Nephron progenitor cell (in vitro differentiated cells): ENCODE results near the gene PHYHIPL.
"Not testable (repeated sequence)": the region's sequence is repeated elsewhere in the genome, so short reads cannot be mapped to it uniquely, and the experiment has no call there.

Experiments
- DNase-seq: peaks from one replicate; pipeline ENCODE4 v3.0.0; 2021
- H3K27ac Mint-ChIP-seq: 2 replicates; pipeline ENCODE4 v1.8.0; 2021; ENCODE audit warnings: mild to moderate bottlenecking, moderate library complexity, mixed read lengths
- H3K27me3 Mint-ChIP-seq: 2 replicates; pipeline ENCODE4 v1.8.0; 2021; ENCODE audit warnings: mild to moderate bottlenecking, low read depth, mixed read lengths; ENCODE audit not compliant: poor library complexity
- H3K36me3 Mint-ChIP-seq: 2 replicates; pipeline ENCODE4 v1.8.0; 2021; ENCODE audit warnings: low read depth, mixed read lengths
- H3K4me1 Mint-ChIP-seq: 2 replicates; pipeline ENCODE4 v1.8.0; 2021; ENCODE audit warnings: mixed read lengths
- H3K4me3 Mint-ChIP-seq: 2 replicates; pipeline ENCODE4 v1.8.0; 2021; ENCODE audit warnings: mild to moderate bottlenecking, moderate library complexity, mixed read lengths
- H3K9me3 Mint-ChIP-seq: 2 replicates; pipeline ENCODE4 v1.8.0; 2021; ENCODE audit warnings: mild to moderate bottlenecking, moderate library complexity, mixed read lengths
- TF ChIP-seq, protein P1 (sequence below): fragments of 200-600 bp; sonication (generic); IDR thresholded peaks from 2 replicates; pipeline ENCODE4 v1.5.0; 2021; ENCODE audit warnings: antibody characterized with exemption

PHYHIPL gene

DNA sequence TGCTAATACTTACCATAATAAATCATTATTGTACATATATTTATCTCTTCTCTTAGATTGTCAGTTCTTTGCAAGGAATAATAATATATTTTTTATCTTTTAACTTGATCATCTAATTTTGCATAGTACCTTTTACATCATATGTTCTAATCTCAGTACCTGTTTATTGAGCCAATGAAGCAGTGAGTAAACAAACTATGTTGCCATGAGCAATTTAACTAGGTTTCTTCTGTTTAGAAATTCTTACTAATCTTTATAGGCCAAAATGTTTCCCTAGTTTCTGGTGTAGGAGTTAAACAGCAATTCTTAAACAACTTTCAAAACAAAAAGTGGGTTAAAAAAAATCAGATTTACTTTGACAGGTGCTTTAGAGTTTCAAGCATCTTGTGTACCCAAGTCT lies 61.3 kb downstream of the PHYHIPL start:
- TF ChIP-seq, protein P1, sequence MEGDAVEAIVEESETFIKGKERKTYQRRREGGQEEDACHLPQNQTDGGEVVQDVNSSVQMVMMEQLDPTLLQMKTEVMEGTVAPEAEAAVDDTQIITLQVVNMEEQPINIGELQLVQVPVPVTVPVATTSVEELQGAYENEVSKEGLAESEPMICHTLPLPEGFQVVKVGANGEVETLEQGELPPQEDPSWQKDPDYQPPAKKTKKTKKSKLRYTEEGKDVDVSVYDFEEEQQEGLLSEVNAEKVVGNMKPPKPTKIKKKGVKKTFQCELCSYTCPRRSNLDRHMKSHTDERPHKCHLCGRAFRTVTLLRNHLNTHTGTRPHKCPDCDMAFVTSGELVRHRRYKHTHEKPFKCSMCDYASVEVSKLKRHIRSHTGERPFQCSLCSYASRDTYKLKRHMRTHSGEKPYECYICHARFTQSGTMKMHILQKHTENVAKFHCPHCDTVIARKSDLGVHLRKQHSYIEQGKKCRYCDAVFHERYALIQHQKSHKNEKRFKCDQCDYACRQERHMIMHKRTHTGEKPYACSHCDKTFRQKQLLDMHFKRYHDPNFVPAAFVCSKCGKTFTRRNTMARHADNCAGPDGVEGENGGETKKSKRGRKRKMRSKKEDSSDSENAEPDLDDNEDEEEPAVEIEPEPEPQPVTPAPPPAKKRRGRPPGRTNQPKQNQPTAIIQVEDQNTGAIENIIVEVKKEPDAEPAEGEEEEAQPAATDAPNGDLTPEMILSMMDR: no peak
- peaks cover 8% of the 10 kb centered on the region for H3K9me3 Mint-ChIP-seq
- DNase-seq: no peak
- no peaks in the 10 kb centered on the region for H3K4me1 Mint-ChIP-seq
- H3K4me3 Mint-ChIP-seq: no peak overlapping the region
- H3K27me3 Mint-ChIP-seq: peaks cover 5% of the 10 kb centered on the region
- no peak overlapping the region for H3K27ac Mint-ChIP-seq
- peaks cover 7% of the 10 kb centered on the region for H3K36me3 Mint-ChIP-seq

DNA sequence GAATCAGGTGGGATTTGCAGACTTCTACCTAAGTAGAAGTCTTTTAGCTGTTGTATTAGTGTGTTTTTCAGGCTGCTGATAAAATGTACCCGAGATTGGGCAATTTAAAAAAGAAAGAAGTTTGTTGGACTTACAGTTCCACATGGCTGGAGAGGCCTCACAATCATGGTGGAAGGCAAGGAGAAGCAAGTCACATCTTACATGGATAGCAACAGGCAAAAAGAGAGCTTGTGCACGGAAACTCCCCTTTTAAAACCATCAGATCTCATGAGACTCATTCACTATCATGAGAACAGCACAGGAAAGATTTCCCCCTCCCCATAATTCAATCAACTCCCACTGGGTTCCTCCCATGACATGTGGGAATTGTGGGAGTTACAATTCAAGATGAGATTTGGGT lies 62.7 kb downstream of the PHYHIPL start:
- H3K27me3 Mint-ChIP-seq, H3K9me3 Mint-ChIP-seq, H3K4me3 Mint-ChIP-seq, H3K4me1 Mint-ChIP-seq, DNase-seq, H3K27ac Mint-ChIP-seq, H3K36me3 Mint-ChIP-seq: not testable (repeated sequence)

DNA sequence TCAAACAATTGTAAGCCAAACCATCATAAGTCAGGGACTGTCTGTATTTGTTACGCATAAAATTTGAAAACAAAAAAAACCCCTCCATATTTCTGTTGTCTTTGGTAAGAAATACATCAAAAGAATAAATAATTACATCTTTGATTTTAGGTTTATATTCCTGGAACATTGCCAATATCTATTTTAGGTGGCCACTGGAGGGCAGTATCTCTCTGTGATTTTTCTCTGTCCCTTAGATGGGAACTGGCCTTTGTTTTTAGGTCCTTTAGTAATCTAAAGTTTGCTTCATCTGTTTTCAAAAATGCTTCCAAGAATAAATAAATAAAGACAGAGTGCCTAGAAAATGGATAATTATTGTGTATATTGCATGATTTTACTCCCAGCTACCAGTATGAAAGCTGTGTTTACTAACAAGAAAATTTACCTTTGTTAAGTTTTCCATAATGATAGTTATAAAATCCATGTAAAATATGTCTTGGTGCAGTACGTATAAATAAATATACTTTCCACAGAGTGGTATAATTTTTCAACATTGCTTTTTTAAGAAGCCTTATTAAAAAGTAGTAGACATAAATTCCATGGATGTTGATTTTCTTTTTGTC lies 64.2 kb downstream of the PHYHIPL start:
- DNase-seq: peak; percentile 16
- H3K4me1 Mint-ChIP-seq: no peaks in the 10 kb centered on the region
- peaks cover 8% of the 10 kb centered on the region for H3K9me3 Mint-ChIP-seq
- H3K36me3 Mint-ChIP-seq: peaks cover 7% of the 10 kb centered on the region
- no peak overlapping the region for H3K27ac Mint-ChIP-seq
- H3K27me3 Mint-ChIP-seq: peaks cover 8% of the 10 kb centered on the region
- H3K4me3 Mint-ChIP-seq: no peak overlapping the region
- TF ChIP-seq, protein P1: peak; percentile 65

DNA sequence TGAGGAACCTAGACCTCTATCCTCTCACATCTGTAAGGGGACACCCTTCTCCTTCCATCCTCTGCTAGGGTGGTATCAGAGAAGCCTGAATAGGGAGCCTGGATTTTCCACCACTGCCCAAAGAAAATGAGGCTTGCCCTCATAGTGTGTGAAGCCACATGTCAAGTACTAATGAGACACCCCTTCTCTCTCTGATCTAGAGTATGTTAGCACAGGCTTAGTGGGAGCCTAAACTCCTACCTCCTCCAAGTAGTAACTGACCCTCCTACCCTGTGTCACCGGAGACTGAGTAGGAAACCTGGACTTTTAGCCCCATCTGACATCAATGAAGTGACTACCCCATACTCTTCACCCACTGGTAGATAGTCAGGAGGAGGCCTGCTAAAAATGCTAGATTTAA lies 65.6 kb downstream of the PHYHIPL start:
- peaks cover 6% of the 10 kb centered on the region for H3K27me3 Mint-ChIP-seq
- TF ChIP-seq, protein P1: no peak
- no peak overlapping the region for H3K4me3 Mint-ChIP-seq
- peaks cover 7% of the 10 kb centered on the region for H3K36me3 Mint-ChIP-seq
- H3K27ac Mint-ChIP-seq: no peak overlapping the region
- no peak for DNase-seq
- no peaks in the 10 kb centered on the region for H3K4me1 Mint-ChIP-seq
- peaks cover 8% of the 10 kb centered on the region for H3K9me3 Mint-ChIP-seq

DNA sequence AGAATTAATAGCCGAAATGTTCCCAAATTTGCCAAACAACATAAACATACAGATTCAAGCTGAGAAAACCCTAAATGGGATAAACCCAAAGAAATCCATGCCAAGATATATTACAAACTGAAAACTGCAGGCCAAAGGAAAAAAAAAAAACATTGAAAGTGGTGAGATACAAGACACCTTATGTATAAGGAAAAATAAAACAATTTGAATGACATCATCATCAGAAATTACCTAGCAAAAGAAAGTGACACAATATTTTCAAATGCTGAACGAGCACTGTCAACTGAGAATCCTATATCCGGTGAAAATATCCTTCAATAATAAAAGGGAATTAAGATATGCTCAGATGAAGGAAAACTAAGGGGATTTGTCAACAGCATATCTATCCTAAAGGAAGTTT lies 66.5 kb downstream of the PHYHIPL start:
- no peak for DNase-seq
- Mint-ChIP-seq H3K4me3 (no peak overlapping the region), H3K9me3 (peaks cover 8% of the 10 kb centered on the region), H3K27me3 (peaks cover 3% of the 10 kb centered on the region), H3K27ac (no peak overlapping the region), H3K4me1 (no peaks in the 10 kb centered on the region), H3K36me3 (peaks cover 7% of the 10 kb centered on the region)
- TF ChIP-seq, protein P1: no peak

DNA sequence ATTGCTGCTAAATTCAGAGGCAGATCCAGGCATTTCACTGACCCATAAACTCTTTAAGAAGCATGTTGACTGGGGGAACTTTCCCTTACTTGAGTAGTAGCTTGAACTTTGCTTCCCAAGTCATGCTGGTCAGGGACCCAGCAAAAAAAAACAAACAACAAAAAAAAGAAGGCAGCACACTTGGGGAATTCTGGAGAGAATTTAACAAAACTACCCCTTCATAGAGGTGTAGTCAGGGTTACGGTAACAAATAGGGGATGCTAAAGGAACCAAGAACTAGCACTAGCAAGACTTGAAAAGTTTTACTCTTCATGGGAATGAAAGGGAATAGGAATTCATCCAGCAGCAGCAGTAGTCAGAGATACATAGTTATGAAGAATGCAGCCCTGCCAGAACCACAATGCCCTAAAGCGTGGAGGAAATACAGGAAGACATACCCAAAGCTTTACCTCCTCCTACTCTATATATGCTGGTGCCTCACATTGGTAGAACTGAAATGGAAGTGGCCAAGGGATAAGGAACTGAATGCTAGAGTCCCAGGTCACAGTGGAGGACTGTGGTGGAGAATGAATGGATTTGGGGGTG lies 67.3 kb downstream of the PHYHIPL start:
- H3K4me1 Mint-ChIP-seq: no peaks in the 10 kb centered on the region
- H3K9me3 Mint-ChIP-seq: peaks cover 8% of the 10 kb centered on the region
- H3K36me3 Mint-ChIP-seq: peaks cover 6% of the 10 kb centered on the region
- TF ChIP-seq, protein P1: no peak
- H3K4me3 Mint-ChIP-seq: no peak overlapping the region
- DNase-seq: no peak
- H3K27ac Mint-ChIP-seq: no peak overlapping the region
- H3K27me3 Mint-ChIP-seq: peaks cover 3% of the 10 kb centered on the region
